Vagina (tissue), 2 donors: ENCODE measurements around the gene NPM3.

Experiments
- CTCF ChIP-seq, 3 experiments: fragments of 450-650 bp in 2 of 3; fragments of 200-600 bp in 1 of 3; sonication (generic) in 1 of 3; IDR thresholded peaks; one replicate each; pipeline ENCODE4 v1.5.1; 2017 to 2019; ENCODE audit warnings: antibody characterized with exemption in 3 of 3, mild to moderate bottlenecking in 2 of 3, moderate library complexity in 2 of 3
- POLR2A ChIP-seq, 2 donors: fragments of 450-650 bp; IDR thresholded peaks; one replicate each; pipeline ENCODE4 v1.6.1; 2017; ENCODE audit warnings: antibody characterized with exemption in 2 of 2, mild to moderate bottlenecking in 2 of 2, moderate library complexity in 2 of 2
- POLR2AphosphoS5 ChIP-seq, 2 donors: sonication (generic); formaldehyde crosslinking; IDR thresholded peaks; one replicate each; pipeline ENCODE4 v1.9.0; 2017; ENCODE audit warnings: antibody characterized with exemption in 2 of 2, mild to moderate bottlenecking in 2 of 2, low read depth in 1 of 2; ENCODE audit not compliant: insufficient read depth in 1 of 2

- TF ChIP-seq CTCF (IDR thresholded peaks at IDR 0.05) (no peak), POLR2A (IDR thresholded peaks at IDR 0.05) (no peak), POLR2AphosphoS5 (IDR thresholded peaks at IDR 0.05; ENCODE audit: insufficient read depth in 1 of 2, low read depth in 1 of 2) (no peak)
Measured at GRCh38 chr10:101744267-101744666, 39.0 kb downstream of the NPM3 start.
